H1 (cell line): ENCODE results near the gene CACNA1D. TPM values are rescaled to one million over a fixed set of nuclear protein-coding genes. Genes with fewer than 3 reads are reported as not detected.

Experiments
- CTCF ChIA-PET: fragments of 300-600 bp; sonication (Branson Sonifier 250); formaldehyde crosslinking; loops from one replicate; lab custom pipeline; 2021; ENCODE audit not compliant: partially characterized antibody; lab: Charles Lee
- POLR2A ChIA-PET: fragments of 300-600 bp; sonication (Branson Sonifier 250); formaldehyde crosslinking; loops from one replicate; lab custom pipeline; 2021; ENCODE audit warnings: inconsistent platforms; ENCODE audit not compliant: partially characterized antibody; lab: Charles Lee
- DNase-seq, 2 experiments: peaks; one replicate each; pipeline versions ENCODE4 v3.0.0 to v3.0.0-alpha.2; 2010 to 2022; ENCODE audit warnings: low spot score in 2 of 2, low read depth in 1 of 2, mixed read lengths in 1 of 2
- FAIRE-seq: peaks from 2 replicates; lab custom pipeline; 2011; peaks lifted over from hg19 to GRCh38; lab: Jason Lieb, UNC
- H2AFZ ChIP-seq: 2 replicates; pipeline ENCODE4 v1.8.1; 2012; ENCODE audit warnings: low read length, inconsistent platforms
- H2AK5ac ChIP-seq: 2 replicates; pipeline ENCODE4 v1.6.1; 2013; ENCODE audit warnings: low read depth, low read length
- H2BK120ac ChIP-seq: replicated peaks from 2 replicates; pipeline ENCODE3; 2013; ENCODE audit warnings: low read depth, low read length, inconsistent platforms
- H2BK12ac ChIP-seq: 2 replicates; pipeline ENCODE4 v1.6.1; 2013; ENCODE audit warnings: low read depth, low read length
- H2BK15ac ChIP-seq: 2 replicates; pipeline ENCODE4 v1.6.1; 2013; ENCODE audit warnings: low read length
- H2BK20ac ChIP-seq: 2 replicates; pipeline ENCODE4 v1.6.1; 2013; ENCODE audit warnings: low read length
- H2BK5ac ChIP-seq: 2 replicates; pipeline ENCODE4 v1.6.1; 2013; ENCODE audit warnings: low read depth, low read length
- H3K14ac ChIP-seq: 2 replicates; pipeline ENCODE4 v1.6.1; 2013; ENCODE audit warnings: inconsistent platforms; ENCODE audit not compliant: insufficient read length
- H3K18ac ChIP-seq: 2 replicates; pipeline ENCODE4 v1.6.1; 2013; ENCODE audit warnings: low read length; ENCODE audit errors: extremely low read depth
- H3K23ac ChIP-seq: 2 replicates; pipeline ENCODE4 v1.6.1; 2013; ENCODE audit warnings: inconsistent platforms; ENCODE audit not compliant: insufficient read length
- H3K23me2 ChIP-seq: 2 replicates; pipeline ENCODE4 v1.6.1; 2013; ENCODE audit warnings: low read depth, low read length
- H3K27ac ChIP-seq: 2 replicates; pipeline ENCODE4 v1.6.1; 2011; ENCODE audit warnings: low read depth, low read length, inconsistent platforms
- H3K27me3 ChIP-seq, 4 experiments: replicated peaks in 1 of 4; 1 replicate in 1 of 4; 2 replicates in 3 of 4; pipeline versions ENCODE4 v1.6.1 to v1.8.1; 2011 to 2013; ENCODE audit warnings: low read length in 3 of 4, mild to moderate bottlenecking in 3 of 4, inconsistent platforms in 2 of 4, mixed read lengths in 2 of 4, moderate library complexity in 1 of 4; ENCODE audit not compliant: control insufficient read depth in 3 of 4, insufficient read depth in 3 of 4; ENCODE audit errors: extremely low read depth in 1 of 4
- H3K36me3 ChIP-seq, 4 experiments: 2 replicates each; pipeline versions ENCODE4 v1.6.1 to v1.8.1; 2011 to 2013; ENCODE audit warnings: mild to moderate bottlenecking in 4 of 4, low read length in 3 of 4, moderate library complexity in 2 of 4, control low read depth in 1 of 4, inconsistent platforms in 1 of 4; ENCODE audit not compliant: insufficient read depth in 4 of 4, control insufficient read depth in 2 of 4
- H3K4ac ChIP-seq: replicated peaks from 2 replicates; pipeline ENCODE3; 2013; ENCODE audit warnings: low read length, low read depth, mixed read lengths, inconsistent platforms; ENCODE audit not compliant: insufficient read length
- H3K4me1 ChIP-seq, 4 experiments: replicated peaks in 1 of 4; 1 replicate in 1 of 4; 2 replicates in 3 of 4; pipeline versions ENCODE4 v1.6.1 to v1.8.1; 2011 to 2013; ENCODE audit warnings: low read length in 3 of 4, inconsistent platforms in 2 of 4, mixed read lengths in 1 of 4; ENCODE audit not compliant: insufficient read depth in 4 of 4, control insufficient read depth in 3 of 4
- H3K4me2 ChIP-seq, 2 experiments: 2 replicates each; pipeline versions ENCODE4 v1.6.1 to v1.8.1; 2011 to 2013; ENCODE audit warnings: low read depth in 2 of 2, low read length in 2 of 2, control low read depth in 1 of 2, inconsistent platforms in 1 of 2, mild to moderate bottlenecking in 1 of 2; ENCODE audit not compliant: insufficient read depth in 1 of 2
- H3K4me3 ChIP-seq, 4 experiments: fragments of 200-600, 300-600 bp in 1 of 4; sonication (generic), shearing (Covaris generic), sonication (Bioruptor Twin) in 1 of 4; 2 replicates each; pipeline versions ENCODE4 v1.5.1 to v1.8.1; 2011 to 2016; ENCODE audit warnings: low read length in 4 of 4, low read depth in 3 of 4, control low read depth in 2 of 4, inconsistent platforms in 2 of 4, mild to moderate bottlenecking in 2 of 4, mixed read lengths in 1 of 4, moderate library complexity in 1 of 4; ENCODE audit not compliant: insufficient read depth in 2 of 4; ENCODE audit errors: extremely low read depth in 1 of 4
- H3K56ac ChIP-seq: replicated peaks from 2 replicates; pipeline ENCODE3; 2013; ENCODE audit warnings: low read depth, mild to moderate bottlenecking, mixed read lengths, low read length, inconsistent platforms; ENCODE audit not compliant: insufficient read length
- H3K79me1 ChIP-seq: 2 replicates; pipeline ENCODE4 v1.6.1; 2013; ENCODE audit warnings: low read depth, low read length, control low read depth
- H3K79me2 ChIP-seq, 2 experiments: 2 replicates each; pipeline versions ENCODE4 v1.6.1 to v1.8.1; 2012 to 2013; ENCODE audit warnings: low read length in 2 of 2, mild to moderate bottlenecking in 2 of 2, inconsistent platforms in 1 of 2; ENCODE audit not compliant: insufficient read depth in 2 of 2, control insufficient read depth in 1 of 2
- H3K9ac ChIP-seq, 4 experiments: replicated peaks in 1 of 4; 1 replicate in 1 of 4; 2 replicates in 3 of 4; pipeline versions ENCODE4 v1.6.1 to v1.8.1; 2011 to 2013; ENCODE audit warnings: low read depth in 3 of 4, low read length in 3 of 4, control low read depth in 2 of 4, mild to moderate bottlenecking in 2 of 4, moderate library complexity in 2 of 4, inconsistent platforms in 1 of 4; ENCODE audit errors: extremely low read depth in 1 of 4
- H3K9me3 ChIP-seq, 2 experiments: 2 replicates each; pipeline versions ENCODE4 v1.6.1 to v1.8.1; 2012 to 2013; ENCODE audit warnings: mild to moderate bottlenecking in 2 of 2, moderate library complexity in 2 of 2, control low read depth in 1 of 2, inconsistent platforms in 1 of 2, low read depth in 1 of 2, low read length in 1 of 2, mixed read lengths in 1 of 2; ENCODE audit not compliant: insufficient read depth in 2 of 2
- H4K20me1 ChIP-seq, 2 experiments: replicated peaks in 1 of 2; 2 replicates each; pipeline versions ENCODE3 to v1.8.1; 2011 to 2013; ENCODE audit warnings: inconsistent platforms in 2 of 2, low read length in 2 of 2, mild to moderate bottlenecking in 1 of 2; ENCODE audit not compliant: insufficient read depth in 2 of 2, control insufficient read depth in 1 of 2
- H4K5ac ChIP-seq: 2 replicates; pipeline ENCODE4 v1.6.1; 2013; ENCODE audit warnings: low read length, low read depth, mixed read lengths, inconsistent platforms; ENCODE audit not compliant: insufficient read length
- H4K8ac ChIP-seq: 2 replicates; pipeline ENCODE4 v1.8.0; 2013; ENCODE audit warnings: mild to moderate bottlenecking, moderate library complexity, low read length, inconsistent platforms; ENCODE audit not compliant: insufficient read depth; ENCODE audit errors: extremely low read depth
- H4K91ac ChIP-seq: replicated peaks from 2 replicates; pipeline ENCODE3; 2013; ENCODE audit warnings: low read length, mixed read lengths, inconsistent platforms; ENCODE audit not compliant: insufficient read length
- BCL11A ChIP-seq, 2 experiments: IDR thresholded peaks; one replicate each; pipeline ENCODE4 v1.6.1; 2011; ENCODE audit warnings: low read depth in 2 of 2, low read length in 2 of 2, mild to moderate bottlenecking in 2 of 2
- CHD1 ChIP-seq: IDR thresholded peaks from 2 replicates; pipeline ENCODE4 v1.6.1; 2012; ENCODE audit warnings: low read depth, low read length, improper control_type of control experiment
- EGR1 ChIP-seq: IDR thresholded peaks from 2 replicates; pipeline ENCODE4 v1.6.1; 2011; ENCODE audit warnings: low read depth, low read length, borderline replicate concordance
- GABPA ChIP-seq: IDR thresholded peaks from 2 replicates; pipeline ENCODE4 v1.6.1; 2011; ENCODE audit warnings: mild to moderate bottlenecking, low read length, moderate library complexity, borderline replicate concordance; ENCODE audit not compliant: insufficient read depth
- JUND ChIP-seq: IDR thresholded peaks from 2 replicates; pipeline ENCODE4 v1.6.1; 2011; ENCODE audit warnings: mild to moderate bottlenecking, improper control_type of control experiment, low read length
- NRF1 ChIP-seq: IDR thresholded peaks from 2 replicates; pipeline ENCODE4 v1.6.1; 2011; ENCODE audit warnings: mild to moderate bottlenecking, low read depth, low read length, improper control_type of control experiment
- RBBP5 ChIP-seq: IDR thresholded peaks from 2 replicates; pipeline ENCODE4 v1.7.1; 2012; ENCODE audit warnings: low read depth, mild to moderate bottlenecking, inconsistent platforms, low read length, moderate library complexity, borderline replicate concordance
- SAP30 ChIP-seq: fragments of 300-600 bp; sonication (generic); IDR thresholded peaks from 2 replicates; pipeline ENCODE4 v1.7.1; 2012; ENCODE audit warnings: low read length, moderate library complexity, mild to moderate bottlenecking, inconsistent platforms; ENCODE audit not compliant: insufficient read depth, insufficient replicate concordance
- SIN3A ChIP-seq, 2 experiments: IDR thresholded peaks in 1 of 2; conservative IDR thresholded peaks in 1 of 2; 2 replicates each; pipeline ENCODE4 v1.6.1; 2011 to 2012; ENCODE audit warnings: low read length in 2 of 2, improper control_type of control experiment in 1 of 2, low read depth in 1 of 2, mild to moderate bottlenecking in 1 of 2
- SIX5 ChIP-seq: IDR thresholded peaks from 2 replicates; pipeline ENCODE4 v1.6.1; 2011; ENCODE audit warnings: mild to moderate bottlenecking, low read depth, low read length
- SP2 ChIP-seq: IDR thresholded peaks from 2 replicates; pipeline ENCODE4 v1.6.1; 2012; ENCODE audit warnings: mild to moderate bottlenecking, low read length, inconsistent platforms
- SP4 ChIP-seq: IDR thresholded peaks from 2 replicates; pipeline ENCODE4 v1.6.1; 2012; ENCODE audit warnings: low read length, inconsistent platforms
- TCF12 ChIP-seq: IDR thresholded peaks from 2 replicates; pipeline ENCODE4 v1.6.1; 2011; ENCODE audit warnings: low read depth, mild to moderate bottlenecking, low read length
- WGBS, 2 experiments: shearing (Covaris generic) in 1 of 2; methylation state at CpG; one replicate each; pipeline versions ENCODE4 v1.1.6 to v1.1.7; 2013 to 2015; ENCODE audit warnings: low lambda C conversion rate in 2 of 2, mixed read lengths in 2 of 2, inconsistent platforms in 1 of 2, low coverage in 1 of 2, missing lambda C conversion rate in 1 of 2; ENCODE audit not compliant: insufficient replicate concordance in 2 of 2, insufficient coverage in 1 of 2, insufficient read length in 1 of 2; ENCODE audit errors: extremely low coverage in 1 of 2, missing lambda C conversion rate in 1 of 2; 5-methylcytosine and 5-hydroxymethylcytosine counted together
- polyA plus RNA-seq, 7 experiments: library from polyadenylated mRNA; depleted of rRNA in 3 of 7; stranded (reverse) in 5 of 7; unstranded in 2 of 7; fragments of >200 nt in 5 of 7; fragments of 200-250 nt in 2 of 7; gene quantifications; 1 replicate in 5 of 7; 2 replicates in 1 of 7; 4 replicates in 1 of 7; pipeline versions ENCODE4 v1.2.1 to v1.2.3, GENCODE V29; 2011 to 2013; ENCODE audit warnings: missing spikeins in 2 of 7, mixed read lengths in 2 of 7
- total RNA-seq: library from RNA; stranded (reverse); fragmentation: NEBNext Ultra II Directional; extraction: Animal tissue kit (Norgen Biotek cat#: 25700); gene quantifications from 2 replicates; pipeline ENCODE4 v1.2.1, GENCODE V29; 2021
- TF ChIP-seq, protein P1 (sequence below): IDR thresholded peaks from 2 replicates; pipeline ENCODE4 v1.6.1; 2012; ENCODE audit warnings: inconsistent platforms

CACNA1D gene
- total and polyA plus RNA-seq, 2 of the 8 experiments (the other 6 are each of a cell fraction or from before 2014, with no cell fraction given) = 2.0 to 2.9 TPM

GRCh38 chr3:53733446-53733845 is 239.0 kb downstream of the CACNA1D start:
- H3K4me3 ChIP-seq = no peak overlapping the region
- no peak overlapping the region for H2AFZ ChIP-seq
- H2BK20ac ChIP-seq = no peak overlapping the region
- H3K9me3 ChIP-seq = no peaks in the 10 kb centered on the region
- H3K9ac ChIP-seq = no peak overlapping the region
- H3K18ac ChIP-seq = no peak overlapping the region
- no peak overlapping the region for H3K23ac ChIP-seq
- H4K91ac ChIP-seq = no peak overlapping the region
- H2AK5ac ChIP-seq = no peak overlapping the region
- 85% methylated on average over 1 of the region's 1 CpG; no CpG with 5 or more reads in 1 of the 2 experiments for WGBS, 2 experiments
- ChIA-PET POLR2A (no interaction called here), CTCF (interaction anchor here (0.5 to 1.8 kb wide), 3 partner anchors 10 to 385 kb away, joined by 4 to 8 read pairs (median 6); no protein-coding TSS in a partner anchor)
- no peak overlapping the region for H3K4me2 ChIP-seq
- no peak overlapping the region for H2BK120ac ChIP-seq
- no peak overlapping the region for H2BK5ac ChIP-seq
- H3K4ac ChIP-seq = no peak overlapping the region
- H3K79me1 ChIP-seq = no peaks in the 10 kb centered on the region
- no peaks in the 10 kb centered on the region for H3K27me3 ChIP-seq
- no peak overlapping the region for H4K5ac ChIP-seq
- no peak overlapping the region for H2BK15ac ChIP-seq
- H3K23me2 ChIP-seq = no peaks in the 10 kb centered on the region
- no peaks in the 10 kb centered on the region for H3K79me2 ChIP-seq
- H3K56ac ChIP-seq = no peak overlapping the region
- no peaks in the 10 kb centered on the region for H3K36me3 ChIP-seq
- H3K14ac ChIP-seq = no peak overlapping the region
- no peak for DNase-seq
- FAIRE-seq = no peak
- no peak overlapping the region for H4K8ac ChIP-seq
- no peaks in the 10 kb centered on the region; a peak in 1 of 7 replicates for H3K4me1 ChIP-seq
- no peaks in the 10 kb centered on the region for H4K20me1 ChIP-seq
- H2BK12ac ChIP-seq = no peak overlapping the region
- H3K27ac ChIP-seq = no peak overlapping the region
- TF ChIP-seq, protein P1, sequence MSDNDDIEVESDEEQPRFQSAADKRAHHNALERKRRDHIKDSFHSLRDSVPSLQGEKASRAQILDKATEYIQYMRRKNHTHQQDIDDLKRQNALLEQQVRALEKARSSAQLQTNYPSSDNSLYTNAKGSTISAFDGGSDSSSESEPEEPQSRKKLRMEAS = no peak
- TF ChIP-seq NRF1 = no peak
- TF ChIP-seq SIN3A (conservative IDR thresholded peaks at IDR 0.05 in 1 of 2, IDR thresholded peaks at IDR 0.05 in 1 of 2; ENCODE audit: low read depth in 1 of 2, low read length in 2 of 2) = no peak
- TF ChIP-seq GABPA = no peak
- TF ChIP-seq TCF12 = no peak
- TF ChIP-seq SAP30 = no peak
- TF ChIP-seq EGR1 = no peak
- no peak for TF ChIP-seq JUND
- TF ChIP-seq SIX5 = no peak
- TF ChIP-seq CHD1 = no peak
- no peak for TF ChIP-seq SP2
- TF ChIP-seq SP4 = no peak
- no peak for TF ChIP-seq RBBP5
- no peak for TF ChIP-seq BCL11A (IDR thresholded peaks at IDR 0.05; ENCODE audit: low read depth in 2 of 2, low read length in 2 of 2)
